Activated CD8-positive, alpha-beta T cell treated with anti-CD3 and anti-CD28 coated beads for 36 hours (primary cell): ENCODE results near the gene MMEL1. TPM values are rescaled to one million over a fixed set of nuclear protein-coding genes. Genes with fewer than 3 reads are reported as not detected.
"Not testable (repeated sequence)": the region's sequence is repeated elsewhere in the genome, so short reads cannot be mapped to it uniquely, and the experiment has no call there.

Source experiments
- ATAC-seq: fragments of 200-7000 bp; cut with Tn5 transposase; one replicate; pipeline ENCODE4 v1.10.0; 2021; ENCODE audit warnings: mild to moderate bottlenecking, moderate library complexity
- CTCF ChIA-PET: fragments of 350-600 bp; sonication (Branson Sonifier 250); formaldehyde crosslinking; loops from one replicate; lab custom pipeline; 2021; ENCODE audit warnings: antibody characterized with exemption; lab: Charles Lee
- POLR2A ChIA-PET: fragments of 350-600 bp; sonication (Branson Sonifier 250); formaldehyde crosslinking; loops from one replicate; lab custom pipeline; 2021; ENCODE audit warnings: antibody characterized with exemption; lab: Charles Lee
- DNase-seq: peaks from one replicate; pipeline ENCODE4 v3.0.0-alpha.2; 2020
- H3K27ac Mint-ChIP-seq: one replicate; pipeline ENCODE4 v1.8.0; 2021; ENCODE audit warnings: mild to moderate bottlenecking, mixed read lengths
- H3K27me3 Mint-ChIP-seq: one replicate; pipeline ENCODE4 v1.8.0; 2021; ENCODE audit warnings: mixed read lengths
- H3K36me3 Mint-ChIP-seq: one replicate; pipeline ENCODE4 v1.8.0; 2021; ENCODE audit warnings: low read depth, mixed read lengths
- H3K4me1 Mint-ChIP-seq: one replicate; pipeline ENCODE4 v1.8.0; 2021; ENCODE audit warnings: low read depth, mixed read lengths
- H3K4me3 Mint-ChIP-seq: one replicate; pipeline ENCODE4 v1.8.0; 2021; ENCODE audit warnings: mild to moderate bottlenecking, moderate library complexity, mixed read lengths
- H3K9me3 Mint-ChIP-seq: one replicate; pipeline ENCODE4 v1.8.0; 2021; ENCODE audit warnings: mixed read lengths
- CTCF ChIP-seq: fragments of 200-600 bp; IDR thresholded peaks from one replicate; pipeline ENCODE4 v1.8.0; 2022; ENCODE audit warnings: antibody characterized with exemption, mild to moderate bottlenecking
- intact Hi-C: fragments of 100-400 bp; cut with micrococcal nuclease; formaldehyde crosslinking; loops from one replicate; pipeline ENCODE4 v1.10.0; 2022
- total RNA-seq, 2 experiments: library from RNA; stranded (reverse); gene quantifications; one replicate each; pipeline ENCODE4 v1.2.3, GENCODE V29; 2021

MMEL1 gene
- total RNA-seq, 2 experiments from 2014 or later: 1.8 to 3.1 TPM

GRCh38 chr1:2573250-2573920 lies 59.4 kb downstream of the MMEL1 start:
- no peak for ATAC-seq
- no peak for TF ChIP-seq CTCF
- peaks cover 4% of the 10 kb centered on the region for H3K36me3 Mint-ChIP-seq
- peaks cover 14% of the 10 kb centered on the region for H3K9me3 Mint-ChIP-seq
- no peak overlapping the region for H3K27ac Mint-ChIP-seq
- POLR2A ChIA-PET: interaction anchor here (1.1 to 4.1 kb wide), 4 partner anchors 9 to 17 kb away, joined by 4 to 26 read pairs (median 4); partner anchors contain the start of gene TNFRSF14
- peaks cover 32% of the 10 kb centered on the region for H3K4me1 Mint-ChIP-seq
- CTCF ChIA-PET: interaction anchor here (1.5 to 1.8 kb wide), 2 partner anchors 12 to 18 kb away, joined by 4 read pairs; partner anchors contain the start of gene TNFRSF14
- no peak for DNase-seq
- intact Hi-C loops: no loop called here
- no peak overlapping the region for H3K4me3 Mint-ChIP-seq
- no peaks in the 10 kb centered on the region for H3K27me3 Mint-ChIP-seq

- Mint-ChIP-seq H3K27ac (no peak overlapping the region), H3K4me3 (no peak overlapping the region), H3K27me3 (no peaks in the 10 kb centered on the region), H3K36me3 (peaks cover 4% of the 10 kb centered on the region), H3K9me3 (peaks cover 14% of the 10 kb centered on the region), H3K4me1 (peaks cover 20% of the 10 kb centered on the region)
- CTCF ChIA-PET: interaction anchor here (0.8 to 2.3 kb wide), 3 partner anchors 10 to 16 kb away, joined by 3 to 16 read pairs (median 3); partner anchors contain the start of gene TNFRSF14
- TF ChIP-seq CTCF: no peak
- no peak for DNase-seq
- intact Hi-C loops: no loop called here
- ATAC-seq: no peak
- POLR2A ChIA-PET: interaction anchor here (1.5 to 4.1 kb wide), 5 partner anchors 9 to 16 kb away, joined by 7 to 26 read pairs (median 10); partner anchors contain the start of gene TNFRSF14
Measured at GRCh38 chr1:2571348-2571747, 61.5 kb downstream of the MMEL1 start.

GRCh38 chr1:2570332-2570731 lies 62.5 kb downstream of the MMEL1 start:
- Mint-ChIP-seq H3K4me1 (peaks cover 15% of the 10 kb centered on the region), H3K27me3 (no peaks in the 10 kb centered on the region), H3K36me3 (peaks cover 4% of the 10 kb centered on the region), H3K4me3 (no peak overlapping the region), H3K9me3 (peaks cover 14% of the 10 kb centered on the region), H3K27ac (no peak overlapping the region)
- ATAC-seq (no peak), DNase-seq (no peak)
- ChIA-PET POLR2A (interaction anchor here (1.5 to 4.1 kb wide), 5 partner anchors 8 to 15 kb away, joined by 7 to 26 read pairs (median 10); partner anchors contain the start of gene TNFRSF14), CTCF (interaction anchor here (1.4 to 2.3 kb wide), 2 partner anchors 9 to 15 kb away, joined by 3 to 16 read pairs; partner anchors contain the start of gene TNFRSF14)
- intact Hi-C loops: no loop called here
- TF ChIP-seq CTCF: no peak

GRCh38 chr1:2569703-2570102 lies 63.1 kb downstream of the MMEL1 start:
- H3K4me3 Mint-ChIP-seq, H3K27ac Mint-ChIP-seq, intact Hi-C loops, H3K36me3 Mint-ChIP-seq, DNase-seq, H3K27me3 Mint-ChIP-seq, ATAC-seq: not testable (repeated sequence)
- Mint-ChIP-seq H3K4me1 (peaks cover 15% of the 10 kb centered on the region), H3K9me3 (peaks cover 14% of the 10 kb centered on the region)
- POLR2A ChIA-PET: interaction anchor here (2.1 to 4.1 kb wide), 4 partner anchors 8 to 16 kb away, joined by 7 to 26 read pairs (median 10); no protein-coding TSS in a partner anchor
- CTCF ChIA-PET: interaction anchor here (1.4 to 2.3 kb wide), 2 partner anchors 8 to 14 kb away, joined by 3 to 16 read pairs; partner anchors contain the start of gene TNFRSF14

DNA sequence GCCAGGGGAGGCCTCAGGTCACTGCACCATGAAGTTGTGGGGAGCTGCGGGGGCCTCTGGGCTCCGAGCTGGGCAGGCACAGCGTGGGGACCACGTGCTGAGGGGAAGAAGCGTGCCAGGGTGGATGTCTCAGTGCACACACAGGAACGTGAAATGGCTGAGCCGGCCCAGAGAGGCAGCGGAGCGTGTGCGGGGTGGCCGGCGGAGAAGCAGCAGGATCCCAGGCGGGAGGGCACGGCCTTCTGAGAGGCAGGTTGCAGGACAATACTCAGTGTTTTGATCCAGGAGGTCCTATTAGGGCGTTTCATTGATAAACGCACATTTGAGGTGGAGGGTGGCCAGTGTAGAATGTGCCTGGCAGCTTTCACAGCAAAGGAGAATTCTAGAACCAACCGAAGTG lies 63.8 kb downstream of the MMEL1 start:
- intact Hi-C loops: no loop called here
- ChIA-PET POLR2A (interaction anchor here (0.5 to 4.1 kb wide), 4 partner anchors 7 to 79 kb away, joined by 3 to 26 read pairs (median 10); no protein-coding TSS in a partner anchor), CTCF (no interaction called here)
- H3K36me3 Mint-ChIP-seq: peaks cover 4% of the 10 kb centered on the region
- H3K27ac Mint-ChIP-seq: no peak overlapping the region
- DNase-seq: no peak
- H3K4me1 Mint-ChIP-seq: peaks cover 11% of the 10 kb centered on the region
- no peak for TF ChIP-seq CTCF
- H3K4me3 Mint-ChIP-seq: no peak overlapping the region
- peaks cover 12% of the 10 kb centered on the region for H3K9me3 Mint-ChIP-seq
- no peak for ATAC-seq
- H3K27me3 Mint-ChIP-seq: no peaks in the 10 kb centered on the region

DNA sequence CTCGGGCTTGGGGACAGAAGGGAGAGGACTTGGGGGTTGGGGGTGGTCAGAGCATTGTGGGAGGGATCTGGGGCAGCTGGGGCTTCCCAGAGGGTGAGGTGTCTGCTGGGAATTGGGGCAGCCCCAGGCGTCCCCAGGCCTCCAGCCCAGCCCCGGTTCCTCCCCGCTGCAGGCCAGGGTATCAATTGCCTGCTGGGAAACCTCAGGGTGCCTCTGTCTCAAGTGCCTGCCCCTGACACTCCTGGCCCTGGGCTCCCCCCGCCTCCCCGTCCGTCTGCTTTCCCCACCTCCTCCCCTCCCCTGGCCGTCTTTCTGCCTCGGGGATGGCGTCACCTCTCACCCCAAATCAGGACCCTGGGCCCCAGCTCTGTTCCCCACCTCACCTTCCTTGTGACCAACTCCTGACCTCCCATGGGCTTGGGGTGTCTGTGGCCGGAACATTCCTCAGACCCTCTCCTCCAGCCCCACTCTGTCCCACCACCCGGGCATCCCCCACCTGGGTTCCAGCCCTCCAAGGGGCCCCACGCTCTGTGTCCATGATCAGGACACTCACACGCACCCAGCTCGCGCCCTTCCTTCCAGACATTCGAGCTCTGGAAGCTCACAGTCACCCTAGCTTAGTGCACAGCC lies 64.5 kb downstream of the MMEL1 start:
- H3K9me3 Mint-ChIP-seq, H3K4me3 Mint-ChIP-seq, intact Hi-C loops, H3K4me1 Mint-ChIP-seq, DNase-seq, H3K27ac Mint-ChIP-seq, POLR2A ChIA-PET, H3K27me3 Mint-ChIP-seq, CTCF ChIA-PET, H3K36me3 Mint-ChIP-seq: not testable (repeated sequence)
- peak; percentile 11 for ATAC-seq
